KBM-7 (cell line): ENCODE data around the gene FBXO11.
"Not testable (repeated sequence)": the region's sequence is repeated elsewhere in the genome, so short reads cannot be mapped to it uniquely, and the experiment has no call there.

ENCODE experiments used
- DNase-seq: peaks from one replicate; pipeline ENCODE4 v3.0.0-alpha.2; 2015
- in situ Hi-C: fragments of 300-500 bp; cut with MboI; formaldehyde crosslinking; loops from 2 replicates; pipeline ENCODE4 v1.14.3; 2020; ENCODE audit warnings: low sequenced_read_pairs, low pct_unique_long_range_greater_than_20kb, mixed read lengths

The FBXO11 gene

GRCh38 chr2:47899915-47900816, 6.1 kb downstream of the FBXO11 start:
- no peak for DNase-seq
- in situ Hi-C loops, result no loop called here

GRCh38 chr2:47897883-47898731, 8.2 kb downstream of the FBXO11 start:
- DNase-seq, result no peak
- in situ Hi-C loops, result no loop called here

GRCh38 chr2:47897191-47897882, 9.0 kb downstream of the FBXO11 start:
- in situ Hi-C loops, DNase-seq: not testable (repeated sequence)

- no peak for DNase-seq
- in situ Hi-C loops, result no loop called here
Measured at GRCh38 chr2:47896450-47896968, 9.8 kb downstream of the FBXO11 start.

GRCh38 chr2:47893771-47894170, 12.5 kb downstream of the FBXO11 start:
- in situ Hi-C loops, result no loop called here
- DNase-seq, result no peak

- in situ Hi-C loops, result no loop called here
- DNase-seq, result no peak
Measured at GRCh38 chr2:47892338-47892730, 14.0 kb downstream of the FBXO11 start.

GRCh38 chr2:47891369-47892337, 14.6 kb downstream of the FBXO11 start:
- in situ Hi-C loops, result no loop called here

GRCh38 chr2:47890711-47891368, 15.5 kb downstream of the FBXO11 start:
- DNase-seq, result no peak
- in situ Hi-C loops, result no loop called here

More at GRCh38 chr2:47891369-47892337, 14.6 kb downstream of the FBXO11 start:
- DNase-seq, result no peak

GRCh38 chr2:47888581-47889280, 17.6 kb downstream of the FBXO11 start:
- no peak for DNase-seq
- in situ Hi-C loops, result no loop called here

- DNase-seq, result no peak
- in situ Hi-C loops, result no loop called here
Measured at GRCh38 chr2:47876912-47877311, 29.4 kb downstream of the FBXO11 start.

- in situ Hi-C loops, result no loop called here
- no peak for DNase-seq
Measured at GRCh38 chr2:47872941-47873340, 33.4 kb downstream of the FBXO11 start.

GRCh38 chr2:47870641-47871540, 35.4 kb downstream of the FBXO11 start:
- DNase-seq, result no peak
- in situ Hi-C loops, result no loop called here

GRCh38 chr2:47869859-47870595, 36.3 kb downstream of the FBXO11 start:
- in situ Hi-C loops, result no loop called here
- no peak for DNase-seq

- DNase-seq, result no peak
- in situ Hi-C loops, result no loop called here
Measured at GRCh38 chr2:47868611-47869352, 37.5 kb downstream of the FBXO11 start.

GRCh38 chr2:47867205-47867604, 39.1 kb downstream of the FBXO11 start:
- no peak for DNase-seq
- in situ Hi-C loops, result no loop called here
